CD4-positive, alpha-beta T cell treated with Interleukin-17A for 4 hours (primary cell): ENCODE data around the gene MYO1G.

Experiments
- DNase-seq: peaks from one replicate; pipeline ENCODE4 v3.0.0-alpha.2; 2020; ENCODE audit warnings: mixed read lengths

The MYO1G gene

GRCh38 chr7:44965937-44966730 lies 12.7 kb downstream of the MYO1G start:
- no peak for DNase-seq

- no peak for DNase-seq
Measured at GRCh38 chr7:44965441-44965903, 13.3 kb downstream of the MYO1G start.

GRCh38 chr7:44964831-44965440 lies 13.9 kb downstream of the MYO1G start:
- no peak for DNase-seq

GRCh38 chr7:44964384-44964830 lies 14.4 kb downstream of the MYO1G start:
- peak; percentile 31 for DNase-seq

GRCh38 chr7:44963364-44964290 lies 15.2 kb downstream of the MYO1G start:
- DNase-seq, result no peak

- no peak for DNase-seq
Measured at GRCh38 chr7:44962483-44963251, 16.1 kb downstream of the MYO1G start.

- DNase-seq, result no peak
Measured at GRCh38 chr7:44961844-44962482, 16.9 kb downstream of the MYO1G start.

GRCh38 chr7:44960011-44960580 lies 18.7 kb downstream of the MYO1G start:
- DNase-seq, result no peak

- DNase-seq, result peak; percentile 21
Measured at GRCh38 chr7:44959433-44959951, 19.3 kb downstream of the MYO1G start.

GRCh38 chr7:44958645-44959344 lies 20.0 kb downstream of the MYO1G start:
- no peak for DNase-seq

GRCh38 chr7:44956157-44956766 lies 22.6 kb downstream of the MYO1G start:
- DNase-seq, result no peak

GRCh38 chr7:44955733-44956132 lies 23.1 kb downstream of the MYO1G start:
- no peak for DNase-seq

GRCh38 chr7:44953156-44953555 lies 25.7 kb downstream of the MYO1G start:
- DNase-seq, result no peak

GRCh38 chr7:44949303-44949702 lies 29.5 kb downstream of the MYO1G start:
- no peak for DNase-seq

- no peak for DNase-seq
Measured at GRCh38 chr7:44945479-44945878, 33.3 kb downstream of the MYO1G start.

GRCh38 chr7:44944821-44945220 lies 34.0 kb downstream of the MYO1G start:
- no peak for DNase-seq

GRCh38 chr7:44943631-44944030 lies 35.2 kb downstream of the MYO1G start:
- DNase-seq, result no peak

GRCh38 chr7:44937426-44937825 lies 41.4 kb downstream of the MYO1G start:
- no peak for DNase-seq

GRCh38 chr7:44936322-44936721 lies 42.5 kb downstream of the MYO1G start:
- no peak for DNase-seq

- DNase-seq, result no peak
Measured at GRCh38 chr7:44935583-44935982, 43.2 kb downstream of the MYO1G start.
